Measurements from ENCODE around the gene ABCA13. TPM values are rescaled to one million over a fixed set of nuclear protein-coding genes. Genes with fewer than 3 reads are reported as not detected.

Gene ABCA13
- polyA plus RNA-seq, 3 donors = 0.10 to 0.41 (median 0.37) TPM

GRCh38 chr7:48296966-48297365 is 125.7 kb downstream of the ABCA13 start:
- Histone ChIP-seq H3K4me3 (replicated peaks in 1 of 3; ENCODE audit: low read depth in 2 of 3, low read length in 3 of 3) (no peak overlapping the region), H3K4me2 (replicated peaks; ENCODE audit: extremely low read depth, low read length, poor library complexity, severe bottlenecking) (no peak overlapping the region), H4K20me1 (ENCODE audit: insufficient read depth, low read length) (no peaks in the 10 kb centered on the region), H3K9ac (ENCODE audit: insufficient read depth, low read length, poor library complexity, severe bottlenecking) (no peak overlapping the region), H2AFZ (ENCODE audit: insufficient read depth, low read depth, low read length, poor library complexity, severe bottlenecking) (no peak overlapping the region), H3K9me3 (replicated peaks in 1 of 2; ENCODE audit: control insufficient read depth in 1 of 2, insufficient read depth in 1 of 2, low read length in 2 of 2) (no peaks in the 10 kb centered on the region), H3K27me3 (ENCODE audit: control insufficient read depth in 2 of 2, insufficient read depth in 2 of 2, low read length in 2 of 2) (no peaks in the 10 kb centered on the region), H3K36me3 (replicated peaks in 1 of 2; ENCODE audit: control insufficient read depth in 1 of 2, insufficient read depth in 2 of 2, low read length in 2 of 2) (no peaks in the 10 kb centered on the region), H3K79me2 (ENCODE audit: insufficient read depth, low read length) (no peaks in the 10 kb centered on the region), H3K27ac (ENCODE audit: low read depth in 1 of 2, low read length in 2 of 2) (no peak overlapping the region), H3K4me1 (ENCODE audit: control insufficient read depth in 1 of 2, insufficient read depth in 2 of 2, low read length in 2 of 2) (no peaks in the 10 kb centered on the region)
- no CpG with 5 or more reads among the region's 2 CpGs for WGBS (ENCODE audit: insufficient coverage)
- H3K27ac Mint-ChIP-seq = no peak overlapping the region
- DNase-seq = no peak
- intact Hi-C loops (cut with micrococcal nuclease) = no loop called here
- no peaks in the 10 kb centered on the region for H3K9me3 Mint-ChIP-seq
- no peak for TF ChIP-seq CTCF (IDR thresholded peaks at IDR 0.05)
- peaks cover 1% of the 10 kb centered on the region for H3K4me1 Mint-ChIP-seq
- no peak overlapping the region for H3K4me3 Mint-ChIP-seq
- H3K36me3 Mint-ChIP-seq = no peaks in the 10 kb centered on the region
- no peaks in the 10 kb centered on the region for H3K27me3 Mint-ChIP-seq (ENCODE audit: low read depth in 3 of 3)

GRCh38 chr7:48298779-48299178 is 127.5 kb downstream of the ABCA13 start:
- no peaks in the 10 kb centered on the region for H3K27me3 Mint-ChIP-seq (ENCODE audit: low read depth in 3 of 3)
- H3K9me3 ChIP-seq (replicated peaks in 1 of 2; ENCODE audit: control insufficient read depth in 1 of 2, insufficient read depth in 1 of 2, low read length in 2 of 2) = no peaks in the 10 kb centered on the region
- peak; percentile 2 to 57 (median 2) for DNase-seq
- H3K36me3 ChIP-seq (replicated peaks in 1 of 2; ENCODE audit: control insufficient read depth in 1 of 2, insufficient read depth in 2 of 2, low read length in 2 of 2) = no peaks in the 10 kb centered on the region
- no peak overlapping the region for H3K27ac Mint-ChIP-seq
- H2AFZ ChIP-seq (ENCODE audit: insufficient read depth, low read depth, low read length, poor library complexity, severe bottlenecking) = peak overlapping the region; percentile 32
- H4K20me1 ChIP-seq (ENCODE audit: insufficient read depth, low read length) = no peaks in the 10 kb centered on the region
- TF ChIP-seq CTCF (IDR thresholded peaks at IDR 0.05) = no peak
- H3K4me1 Mint-ChIP-seq = peaks cover 1% of the 10 kb centered on the region
- peaks cover 0 to 3% of the 10 kb centered on the region in 2 donors for H3K36me3 Mint-ChIP-seq
- WGBS (ENCODE audit: insufficient coverage) = 33% methylated on average over 2 of the region's 5 CpGs
- intact Hi-C loops (cut with micrococcal nuclease) = no loop called here
- no peak overlapping the region for H3K9ac ChIP-seq (ENCODE audit: insufficient read depth, low read length, poor library complexity, severe bottlenecking)
- no peak overlapping the region for H3K4me2 ChIP-seq (replicated peaks; ENCODE audit: extremely low read depth, low read length, poor library complexity, severe bottlenecking)
- H3K4me3 ChIP-seq (replicated peaks in 1 of 3; ENCODE audit: low read depth in 2 of 3, low read length in 3 of 3) = no peak overlapping the region
- peaks cover 0 to 4% (median 0%) of the 10 kb centered on the region in 7 donors for H3K9me3 Mint-ChIP-seq
- H3K27ac ChIP-seq (ENCODE audit: low read depth in 1 of 2, low read length in 2 of 2) = no peak overlapping the region
- H3K4me1 ChIP-seq (ENCODE audit: control insufficient read depth in 1 of 2, insufficient read depth in 2 of 2, low read length in 2 of 2) = no peaks in the 10 kb centered on the region
- no peaks in the 10 kb centered on the region for H3K27me3 ChIP-seq (ENCODE audit: control insufficient read depth in 2 of 2, insufficient read depth in 2 of 2, low read length in 2 of 2)
- H3K79me2 ChIP-seq (ENCODE audit: insufficient read depth, low read length) = no peaks in the 10 kb centered on the region
- H3K4me3 Mint-ChIP-seq = no peak overlapping the region
